Epithelial cell of umbilical artery (primary cell): Measurements from ENCODE around the gene GRHL3. TPM values are rescaled to one million over a fixed set of nuclear protein-coding genes. Genes with fewer than 3 reads are reported as not detected.

Source experiments
- total RNA-seq: library from RNA; depleted of rRNA; stranded (reverse); fragments of >200 nt; gene quantifications from 2 replicates; pipeline ENCODE4 v1.2.3, GENCODE V29; 2014

GRHL3 gene
- not detected in 2 replicates for total RNA-seq

DNA sequence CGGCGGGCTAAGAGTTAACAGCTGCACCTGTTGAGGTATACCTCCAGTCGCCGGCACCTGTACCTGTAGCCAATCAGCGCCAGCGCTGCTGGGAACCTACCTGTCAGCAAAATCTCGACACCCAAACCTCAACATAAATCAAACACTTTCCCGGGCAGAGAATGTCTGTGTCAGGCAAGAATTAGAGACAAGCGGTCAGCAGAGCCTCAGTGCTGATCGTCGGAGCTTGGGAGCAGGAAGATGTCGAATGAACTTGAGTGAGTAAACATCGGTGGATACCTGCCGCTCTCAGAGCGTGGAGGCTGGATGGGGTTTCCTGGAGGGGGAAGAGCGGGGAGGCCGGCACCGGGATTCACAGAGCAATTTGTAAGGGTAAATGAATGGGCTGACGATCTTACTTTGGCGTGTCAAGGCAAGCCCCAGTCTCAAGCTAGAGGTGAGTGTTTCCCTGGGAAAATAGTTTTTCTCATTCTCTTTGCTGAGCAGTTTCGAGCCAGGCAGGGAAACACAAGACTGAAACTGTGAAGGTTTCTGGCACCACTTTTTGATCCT is at the start of gene GRHL3:
GRHL3 (plus strand) TSS at position 46 of the 552 bp plus-strand sequence; CDS start at position 241, 195 bp downstream.

Other genes with a start within 250 kb of the GRHL3 start
- 0.30 and 0.32 TPM in 2 replicates for gene MYOM3, start 207.2 kb upstream of the GRHL3 start, total RNA-seq
- not detected in 2 replicates for gene IL22RA1, start 176.2 kb upstream of the GRHL3 start, total RNA-seq
- not detected in 2 replicates for gene IFNLR1, start 132.1 kb upstream of the GRHL3 start, total RNA-seq
- 2.3 and 4.1 TPM in 2 replicates for gene STPG1, start 94.4 kb downstream of the GRHL3 start, total RNA-seq
- 19.2 and 35.6 TPM in 2 replicates for gene NIPAL3, start 96.4 kb downstream of the GRHL3 start, total RNA-seq
- gene RCAN3, start 183.5 kb downstream of the GRHL3 start, total RNA-seq = 0.46 and 2.3 TPM in 2 replicates
- not detected in 2 replicates for gene NCMAP, start 236.7 kb downstream of the GRHL3 start, total RNA-seq